GM18505 (cell line): ENCODE measurements around the gene RBP5.

Source experiments
- ATAC-seq: cut with Tn5 transposase; IDR thresholded peaks from one replicate; pipeline ENCODE4 v1.9.1; 2021; ENCODE audit not compliant: unreplicated experiment
- POLR2A ChIP-seq: IDR thresholded peaks from 4 replicates; pipeline ENCODE4 v1.6.1; 2011; ENCODE audit warnings: borderline replicate concordance; ENCODE audit not compliant: insufficient read depth, insufficient read length; ENCODE audit errors: extremely low read depth

RBP5 gene

DNA sequence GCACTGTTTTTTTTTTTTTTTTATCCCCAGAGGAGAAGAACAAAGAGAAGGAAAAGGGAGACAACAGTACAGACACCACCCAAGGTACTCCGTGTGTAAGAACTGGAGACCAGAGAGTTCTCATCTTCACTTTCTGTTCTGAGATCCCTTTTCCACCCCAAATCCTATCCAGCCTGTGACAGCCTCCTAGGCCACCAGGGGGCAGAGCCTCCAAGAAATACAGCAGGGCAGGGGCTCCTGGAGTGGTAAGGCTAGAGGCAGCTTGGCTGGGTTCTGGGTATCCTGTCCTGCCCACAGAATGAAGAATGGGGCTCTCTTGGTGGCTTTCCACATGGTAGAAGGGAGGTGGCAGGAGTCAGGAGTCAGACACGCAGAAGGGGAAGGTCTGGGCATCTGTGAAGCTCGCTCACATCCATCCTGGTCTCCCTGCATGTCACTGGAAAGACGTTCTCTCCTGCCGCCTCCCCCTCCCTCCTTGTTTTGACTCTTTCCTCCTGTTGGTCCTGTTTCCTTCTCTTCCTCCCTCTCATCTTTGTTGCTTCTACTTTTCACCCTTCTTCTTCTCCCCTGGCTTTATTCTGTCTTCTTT, 13.5 kb upstream of the RBP5 start:
- no peak for ATAC-seq
- TF ChIP-seq POLR2A: no peak

DNA sequence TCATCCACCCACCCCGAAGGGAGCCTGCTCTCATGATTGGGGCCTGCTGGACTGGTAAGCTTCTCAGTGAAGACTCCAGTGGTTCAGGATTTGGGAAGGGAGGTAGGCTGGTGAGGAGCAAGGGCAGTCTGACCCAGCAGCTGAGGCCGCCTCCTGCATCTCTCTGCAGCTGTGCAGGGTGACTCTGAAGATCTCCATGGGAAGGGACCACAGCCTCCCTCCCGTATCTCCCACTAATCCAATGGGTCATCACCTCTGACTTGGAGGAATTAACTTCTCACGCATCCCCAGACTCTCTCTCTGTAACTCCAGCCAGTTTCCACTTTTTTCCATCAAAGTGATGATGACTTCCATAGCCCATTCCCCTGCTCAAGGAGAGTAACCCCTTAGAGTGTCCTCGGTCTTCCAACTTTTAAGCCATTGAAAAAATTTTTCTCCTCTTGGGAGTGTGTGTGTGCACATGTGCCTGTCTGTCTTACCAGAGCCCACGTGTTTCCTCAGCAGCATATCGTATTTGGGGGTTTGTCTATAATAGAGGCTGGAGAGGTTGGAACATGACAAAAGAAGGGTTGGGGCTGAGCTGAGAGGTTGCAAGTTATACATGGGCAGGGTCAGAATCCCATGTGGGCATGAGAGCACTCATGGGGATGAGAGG, 12.8 kb upstream of the RBP5 start:
- no peak for ATAC-seq

DNA sequence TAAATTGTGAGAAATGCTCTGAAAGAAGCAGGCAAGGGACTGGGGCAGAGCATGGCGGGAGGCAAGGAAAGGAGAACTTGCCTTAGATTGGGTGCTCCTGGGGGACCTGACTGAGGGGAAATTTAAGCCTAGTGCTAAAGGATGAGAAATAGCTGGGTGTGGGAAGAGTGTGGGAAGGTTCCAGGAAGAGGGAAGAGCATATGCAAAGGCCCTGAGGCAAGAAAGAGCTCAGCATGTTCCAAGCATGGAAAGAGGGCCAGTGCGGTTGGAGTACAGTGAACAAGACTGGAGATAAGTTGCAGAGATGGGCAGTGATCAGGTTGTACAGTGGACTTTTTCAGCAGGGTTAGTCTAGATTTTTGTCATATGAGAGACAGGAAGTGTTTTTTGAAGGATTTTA, 10.5 kb upstream of the RBP5 start:
- no peak for TF ChIP-seq POLR2A
- no peak for ATAC-seq

More for the DNA sequence above, 12.8 kb upstream of the RBP5 start:
- no peak for TF ChIP-seq POLR2A

DNA sequence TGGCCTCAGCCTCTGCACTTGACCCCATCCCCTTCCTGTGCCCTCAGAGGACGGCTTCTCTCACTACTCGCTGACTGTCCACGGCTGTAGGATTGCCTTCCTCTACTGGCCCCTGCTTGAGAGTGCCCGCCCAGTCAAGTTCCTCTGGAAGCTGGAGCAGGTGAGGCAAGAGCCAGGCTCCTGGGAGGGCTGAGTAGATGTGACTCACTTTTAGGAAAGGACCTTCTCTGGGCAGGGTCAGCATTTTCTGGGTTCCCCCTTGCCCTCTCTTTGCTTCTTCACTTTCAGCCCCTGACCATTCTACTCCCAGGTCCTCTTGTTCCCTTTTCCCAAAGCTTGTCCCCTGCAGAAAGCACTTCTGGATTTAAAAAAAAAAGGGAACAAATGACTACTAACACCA, 9.2 kb upstream of the RBP5 start:
- TF ChIP-seq POLR2A: no peak
- ATAC-seq: no peak

DNA sequence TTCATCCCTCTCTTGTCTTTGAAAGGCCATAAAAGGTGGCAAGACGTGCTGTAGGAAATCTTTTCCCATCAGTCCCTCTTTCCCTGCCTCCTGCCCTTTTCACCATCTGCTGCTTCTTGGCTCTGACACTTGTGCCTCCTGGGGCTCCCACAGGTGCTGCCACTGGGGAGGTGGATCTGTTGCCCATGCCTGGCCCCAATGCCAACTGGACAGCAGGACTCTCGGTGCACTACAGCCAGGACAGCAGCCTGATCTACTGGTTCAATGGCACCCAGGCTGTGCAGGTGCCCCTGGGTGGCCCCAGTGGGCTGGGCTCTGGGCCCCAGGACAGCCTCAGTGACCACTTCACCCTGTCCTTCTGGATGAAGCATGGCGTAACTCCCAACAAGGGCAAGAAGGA, 8.0 kb upstream of the RBP5 start:
- no peak for TF ChIP-seq POLR2A
- ATAC-seq: no peak

DNA sequence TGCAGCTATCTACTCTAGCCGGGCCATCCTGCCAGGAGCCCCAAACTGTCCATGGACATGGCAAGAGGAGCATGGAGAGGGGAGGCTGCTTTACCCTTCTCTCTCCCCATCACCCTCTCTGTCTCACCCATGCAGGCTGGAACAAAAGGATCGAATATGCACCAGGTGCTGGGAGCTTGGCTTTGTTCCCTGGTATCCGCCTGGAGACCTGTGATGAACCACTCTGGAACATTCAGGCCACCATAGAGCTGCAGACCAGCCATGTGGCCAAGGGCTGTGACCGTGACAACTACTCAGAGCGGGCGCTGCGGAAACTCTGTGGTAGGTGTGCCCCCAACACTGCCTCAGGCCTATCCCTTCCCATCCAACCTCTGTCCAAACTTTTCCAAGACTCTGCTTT, 7.4 kb upstream of the RBP5 start:
- no peak for TF ChIP-seq POLR2A
- no peak for ATAC-seq

DNA sequence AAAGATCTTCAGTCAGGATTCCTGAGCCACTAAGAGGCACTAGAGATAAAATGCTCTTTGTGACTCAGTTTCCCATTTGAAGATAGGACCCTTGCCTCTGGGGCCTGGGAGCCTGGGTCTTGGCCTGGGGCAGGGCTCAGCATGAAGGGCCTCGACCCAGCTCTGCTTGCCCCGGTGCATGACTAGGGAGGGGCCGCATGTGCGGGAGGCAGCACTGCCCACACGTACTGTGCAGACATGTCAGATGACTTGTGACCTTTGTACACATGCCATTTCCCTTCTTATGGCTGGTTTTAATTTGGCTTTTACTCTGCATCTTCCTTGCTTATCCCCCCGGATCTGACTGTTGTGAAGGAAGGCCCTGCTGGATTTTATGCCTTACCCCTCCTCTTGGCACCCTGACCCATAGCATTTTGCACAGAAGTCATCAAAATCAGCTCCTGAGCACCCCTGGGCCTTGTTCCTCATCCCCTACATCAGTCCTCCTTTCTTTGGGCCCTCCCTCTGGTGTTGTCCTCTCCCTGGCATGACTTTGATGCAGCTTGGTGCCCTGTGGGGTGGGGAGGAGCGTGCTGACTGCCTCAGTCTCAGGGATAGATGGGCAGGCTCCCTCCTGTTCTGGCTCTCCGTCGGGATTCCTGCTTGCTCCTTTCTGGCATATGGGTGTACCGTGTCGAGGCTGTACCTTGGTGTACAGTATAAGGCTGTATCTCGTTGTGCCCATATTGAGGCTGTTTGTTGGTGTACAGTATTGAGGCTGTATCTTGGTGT, 5.9 kb upstream of the RBP5 start:
- ATAC-seq: no peak

DNA sequence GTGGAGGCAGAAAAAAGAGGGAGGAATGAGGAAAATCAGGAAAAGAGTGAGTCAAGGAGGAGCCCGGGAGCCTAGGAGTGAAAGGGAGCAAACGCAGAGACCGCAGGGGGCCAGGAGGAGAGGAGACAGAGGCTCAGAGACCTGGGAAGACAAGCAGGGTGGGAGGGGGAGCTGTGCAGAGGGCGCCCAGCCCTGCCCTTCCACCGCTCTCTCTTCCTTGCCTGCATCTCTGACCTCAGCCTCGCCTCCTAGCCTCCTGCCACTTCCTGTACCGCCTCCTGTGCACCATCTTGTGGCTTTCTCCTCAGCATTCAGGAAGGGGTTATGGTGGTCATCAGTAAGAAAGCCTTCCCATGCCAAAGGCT, 2.8 kb upstream of the RBP5 start:
- TF ChIP-seq POLR2A: no peak
- ATAC-seq: no peak

More for the DNA sequence above, 5.9 kb upstream of the RBP5 start:
- no peak for TF ChIP-seq POLR2A

DNA sequence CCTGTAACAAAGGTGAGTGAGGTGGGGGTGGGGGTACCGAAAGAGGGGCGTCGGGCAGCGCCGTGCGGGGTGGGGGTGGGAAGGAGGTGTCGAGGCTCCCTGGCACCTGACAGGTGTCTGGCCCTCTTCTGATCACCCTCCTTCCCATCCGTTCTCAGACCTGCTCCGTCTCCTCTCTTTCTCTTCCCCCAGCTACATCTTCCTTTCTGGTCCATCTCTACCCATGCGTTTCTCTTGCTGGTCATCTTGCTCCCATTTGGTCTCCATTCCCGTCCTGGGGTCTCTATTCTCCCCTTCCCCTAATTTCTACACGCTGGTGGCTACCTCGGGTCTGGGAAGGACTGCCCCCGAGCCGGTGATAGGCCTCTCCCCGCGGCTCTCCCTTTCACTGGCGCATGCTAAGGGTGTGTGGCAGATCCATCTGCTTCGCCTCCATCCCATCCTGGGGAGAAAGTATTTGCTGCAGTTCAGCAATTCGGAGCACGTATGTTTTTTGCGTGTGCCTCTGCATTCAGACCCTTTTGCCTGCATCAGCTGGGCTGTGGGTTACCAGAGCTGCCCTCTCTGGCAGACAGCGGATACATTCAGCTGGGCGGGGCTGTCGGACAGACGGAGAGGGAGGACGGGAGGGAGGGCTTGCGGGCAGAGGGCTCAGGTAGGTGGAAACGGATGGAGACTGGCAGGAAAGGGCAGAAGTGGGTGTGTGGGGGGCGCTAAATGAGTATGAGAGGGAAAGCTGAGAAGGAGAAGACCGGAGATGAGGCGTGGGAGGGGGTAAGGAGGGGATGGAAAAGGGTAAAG, 2.2 kb upstream of the RBP5 start:
- no peak for TF ChIP-seq POLR2A
- ATAC-seq: no peak

DNA sequence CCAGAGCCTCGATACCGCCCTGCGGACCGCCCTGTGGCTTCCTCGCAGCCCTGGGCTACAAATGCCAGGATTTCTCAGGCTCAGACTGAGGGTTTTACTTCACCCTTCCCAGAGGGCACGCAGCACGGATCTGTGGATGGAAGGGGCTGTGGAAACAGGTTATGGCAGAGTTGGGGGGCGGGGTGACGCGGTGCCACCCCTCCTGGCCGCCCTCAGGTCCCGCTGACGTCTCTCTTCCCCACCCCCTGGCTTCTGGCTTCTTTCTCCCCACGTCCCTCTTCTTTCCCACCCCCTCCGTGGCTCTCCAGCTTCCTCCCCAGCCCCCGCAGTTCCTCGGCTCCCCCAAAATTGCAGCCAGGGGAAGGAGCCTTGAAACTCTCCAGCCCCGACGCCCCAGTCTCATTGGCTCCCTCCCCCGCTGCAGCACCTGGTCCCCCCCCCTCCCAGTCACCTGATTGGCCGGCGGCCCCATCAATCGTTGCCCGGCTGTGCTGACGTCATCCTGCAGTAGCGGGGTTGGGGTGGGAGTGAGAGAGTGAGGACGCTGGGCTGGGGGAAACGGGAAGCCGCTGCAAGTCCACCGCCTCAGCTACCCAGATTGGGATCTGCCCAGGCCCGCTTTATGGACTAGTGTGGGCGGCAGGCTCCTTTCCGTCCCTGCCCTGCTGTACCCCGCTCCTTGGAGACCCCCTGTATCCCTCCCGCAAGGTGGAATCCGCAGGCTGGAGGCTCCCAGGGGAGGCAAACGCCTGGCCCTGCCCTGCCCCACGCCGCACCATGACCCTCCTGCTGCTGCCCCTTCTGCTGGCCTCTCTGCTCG, 1.4 kb upstream of the RBP5 start, which contains the start of gene CLSTN3:
TSS of gene CLSTN3 (plus strand) at position 500 of the 820 bp plus-strand sequence. CDS start at position 778, 278 bp downstream.
- peak; percentile 56 for ATAC-seq
- peak; percentile 39 for TF ChIP-seq POLR2A

DNA sequence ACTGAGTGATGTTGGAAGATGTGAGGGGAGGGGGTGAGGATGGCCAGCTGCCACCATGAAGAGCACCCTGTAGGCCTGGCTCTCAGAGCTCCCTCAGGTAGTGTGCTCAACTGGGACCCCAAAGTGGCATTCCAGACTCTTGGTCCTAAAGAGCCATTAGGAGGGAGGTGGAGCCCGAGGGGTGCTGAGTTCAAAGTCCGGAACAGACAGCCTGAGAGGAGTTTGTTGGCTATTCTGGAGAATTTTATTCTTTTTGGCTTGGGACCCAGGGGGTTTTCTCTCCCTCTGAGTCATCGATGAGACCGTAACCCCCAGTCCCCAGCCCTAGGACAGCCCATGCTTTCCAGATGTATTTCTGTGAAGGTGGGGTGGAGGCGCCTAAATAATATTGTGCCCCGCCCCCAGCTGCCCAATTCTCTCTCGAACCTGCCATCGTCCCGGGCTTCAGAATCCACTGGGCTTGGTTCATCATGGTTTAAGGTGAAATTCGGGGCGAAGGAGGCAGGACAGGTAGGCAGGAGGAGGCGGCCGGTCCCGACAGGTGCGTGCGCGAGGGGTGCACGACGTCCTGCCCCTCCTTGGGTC, 690 bp upstream of the RBP5 start:
- peak; percentile 16 for TF ChIP-seq POLR2A
- no peak for ATAC-seq
